ENCODE measurements around the gene ADAMTS20. TPM values are rescaled to one million over a fixed set of nuclear protein-coding genes. Genes with fewer than 3 reads are reported as not detected.

Gene ADAMTS20
- total RNA-seq, 1 donor from 2014 or later: 0.22 TPM

DNA sequence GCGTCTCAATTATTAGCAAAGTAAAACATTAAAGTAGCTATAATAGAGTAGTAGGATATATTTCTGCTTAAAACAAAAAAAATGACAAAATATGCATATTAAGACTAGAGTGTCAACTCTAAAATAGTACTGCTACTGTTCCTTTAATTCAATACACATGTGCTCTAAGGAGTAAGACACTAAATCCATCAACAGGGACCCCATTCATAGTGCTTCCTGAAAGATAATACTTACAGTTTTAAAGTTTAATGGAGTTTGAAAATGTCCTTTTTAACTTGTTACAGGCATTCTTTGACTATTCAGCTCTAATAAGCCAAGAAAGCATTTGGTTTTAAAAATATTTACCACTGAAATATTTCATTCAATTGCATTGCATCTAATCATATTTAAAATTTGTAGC, 145.2 kb downstream of the ADAMTS20 start:
- H3K9me3 Mint-ChIP-seq (ENCODE audit: low read depth): no peaks in the 10 kb centered on the region
- no peak for DNase-seq (ENCODE audit: low spot score)
- H3K27me3 Mint-ChIP-seq (ENCODE audit: low read depth): no peaks in the 10 kb centered on the region
- H3K27ac Mint-ChIP-seq (ENCODE audit: unreplicated experiment): no peak overlapping the region
- H3K36me3 Mint-ChIP-seq (ENCODE audit: low read depth): no peaks in the 10 kb centered on the region
- peaks cover 41% of the 10 kb centered on the region for H3K4me1 Mint-ChIP-seq (ENCODE audit: low read depth)
- H3K4me3 Mint-ChIP-seq (ENCODE audit: unreplicated experiment): no peak overlapping the region
- TF ChIP-seq, protein P1, sequence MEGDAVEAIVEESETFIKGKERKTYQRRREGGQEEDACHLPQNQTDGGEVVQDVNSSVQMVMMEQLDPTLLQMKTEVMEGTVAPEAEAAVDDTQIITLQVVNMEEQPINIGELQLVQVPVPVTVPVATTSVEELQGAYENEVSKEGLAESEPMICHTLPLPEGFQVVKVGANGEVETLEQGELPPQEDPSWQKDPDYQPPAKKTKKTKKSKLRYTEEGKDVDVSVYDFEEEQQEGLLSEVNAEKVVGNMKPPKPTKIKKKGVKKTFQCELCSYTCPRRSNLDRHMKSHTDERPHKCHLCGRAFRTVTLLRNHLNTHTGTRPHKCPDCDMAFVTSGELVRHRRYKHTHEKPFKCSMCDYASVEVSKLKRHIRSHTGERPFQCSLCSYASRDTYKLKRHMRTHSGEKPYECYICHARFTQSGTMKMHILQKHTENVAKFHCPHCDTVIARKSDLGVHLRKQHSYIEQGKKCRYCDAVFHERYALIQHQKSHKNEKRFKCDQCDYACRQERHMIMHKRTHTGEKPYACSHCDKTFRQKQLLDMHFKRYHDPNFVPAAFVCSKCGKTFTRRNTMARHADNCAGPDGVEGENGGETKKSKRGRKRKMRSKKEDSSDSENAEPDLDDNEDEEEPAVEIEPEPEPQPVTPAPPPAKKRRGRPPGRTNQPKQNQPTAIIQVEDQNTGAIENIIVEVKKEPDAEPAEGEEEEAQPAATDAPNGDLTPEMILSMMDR (IDR thresholded peaks at IDR 0.05): no peak

DNA sequence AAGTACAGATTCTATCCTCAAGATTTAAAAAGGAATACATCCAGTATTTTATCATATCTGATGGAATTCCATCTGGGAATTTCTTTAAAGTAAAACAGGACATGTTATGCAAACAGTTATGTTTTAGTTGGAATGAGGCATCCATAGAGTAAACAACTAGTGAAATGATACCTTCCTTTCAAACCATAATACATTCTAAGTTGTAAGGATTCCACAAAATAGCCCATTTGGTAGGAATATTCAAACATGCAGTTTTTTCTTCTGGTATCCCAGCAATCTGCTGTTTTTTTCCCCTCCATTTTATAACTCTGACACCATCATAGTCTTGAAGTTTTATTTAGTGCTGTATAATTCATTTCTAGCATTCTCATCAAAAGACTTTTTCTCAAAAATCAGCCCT, 149.6 kb downstream of the ADAMTS20 start:
- TF ChIP-seq, protein P1 (IDR thresholded peaks at IDR 0.05): no peak
- no peaks in the 10 kb centered on the region for H3K36me3 Mint-ChIP-seq (ENCODE audit: low read depth)
- no peak overlapping the region for H3K27ac Mint-ChIP-seq (ENCODE audit: unreplicated experiment)
- no peaks in the 10 kb centered on the region for H3K27me3 Mint-ChIP-seq (ENCODE audit: low read depth)
- no peak overlapping the region for H3K4me3 Mint-ChIP-seq (ENCODE audit: unreplicated experiment)
- no peak for DNase-seq (ENCODE audit: low spot score)
- H3K4me1 Mint-ChIP-seq (ENCODE audit: low read depth): peaks cover 20% of the 10 kb centered on the region
- H3K9me3 Mint-ChIP-seq (ENCODE audit: low read depth): no peaks in the 10 kb centered on the region

DNA sequence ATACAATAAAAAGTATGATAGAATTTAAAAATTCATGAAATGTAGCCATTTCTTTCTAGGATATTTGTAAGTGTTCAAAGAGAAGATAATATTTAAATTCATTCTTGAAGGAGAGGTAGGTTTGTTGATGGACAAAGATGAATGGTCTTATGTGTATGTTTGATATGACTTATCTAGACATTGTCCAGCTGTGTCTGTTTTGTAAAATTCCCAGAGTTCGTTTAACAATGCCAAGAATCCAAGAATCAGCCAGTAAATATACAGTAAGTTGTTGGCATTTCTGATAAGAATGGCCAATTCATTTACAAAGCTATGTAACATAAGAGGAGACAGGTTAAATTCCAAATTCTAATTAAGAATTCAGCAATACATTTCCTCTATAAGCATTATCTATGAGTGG, 150.9 kb downstream of the ADAMTS20 start:
- H3K27ac Mint-ChIP-seq (ENCODE audit: unreplicated experiment): no peak overlapping the region
- H3K27me3 Mint-ChIP-seq (ENCODE audit: low read depth): no peaks in the 10 kb centered on the region
- H3K4me1 Mint-ChIP-seq (ENCODE audit: low read depth): peaks cover 15% of the 10 kb centered on the region
- no peaks in the 10 kb centered on the region for H3K9me3 Mint-ChIP-seq (ENCODE audit: low read depth)
- H3K4me3 Mint-ChIP-seq (ENCODE audit: unreplicated experiment): no peak overlapping the region
- no peaks in the 10 kb centered on the region for H3K36me3 Mint-ChIP-seq (ENCODE audit: low read depth)
- no peak for DNase-seq (ENCODE audit: low spot score)
- TF ChIP-seq, protein P1 (IDR thresholded peaks at IDR 0.05): no peak

DNA sequence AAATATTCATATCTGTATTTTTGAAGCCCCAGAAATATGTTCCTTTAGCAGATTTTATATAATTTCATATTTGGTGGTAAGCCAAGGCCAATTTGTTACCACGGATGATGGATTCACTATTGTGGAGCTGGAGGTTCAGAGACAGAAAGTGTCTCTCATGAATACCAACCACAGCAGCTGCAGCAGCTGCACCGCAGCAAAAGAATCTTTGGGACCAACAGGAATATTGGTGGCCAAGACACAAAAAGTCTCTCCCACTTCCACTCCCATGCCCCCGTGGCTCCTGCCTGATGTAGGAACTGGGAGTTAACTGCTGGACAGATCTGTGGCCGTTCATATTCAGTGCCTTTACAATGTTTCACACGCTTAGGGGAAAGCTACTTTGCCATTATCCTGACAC, 155.3 kb downstream of the ADAMTS20 start:
- no peak overlapping the region for H3K27ac Mint-ChIP-seq (ENCODE audit: unreplicated experiment)
- no peaks in the 10 kb centered on the region for H3K4me1 Mint-ChIP-seq (ENCODE audit: low read depth)
- H3K27me3 Mint-ChIP-seq (ENCODE audit: low read depth): no peaks in the 10 kb centered on the region
- TF ChIP-seq, protein P1 (IDR thresholded peaks at IDR 0.05): no peak
- H3K9me3 Mint-ChIP-seq (ENCODE audit: low read depth): no peaks in the 10 kb centered on the region
- H3K4me3 Mint-ChIP-seq (ENCODE audit: unreplicated experiment): no peak overlapping the region
- DNase-seq (ENCODE audit: low spot score): no peak
- H3K36me3 Mint-ChIP-seq (ENCODE audit: low read depth): no peaks in the 10 kb centered on the region

DNA sequence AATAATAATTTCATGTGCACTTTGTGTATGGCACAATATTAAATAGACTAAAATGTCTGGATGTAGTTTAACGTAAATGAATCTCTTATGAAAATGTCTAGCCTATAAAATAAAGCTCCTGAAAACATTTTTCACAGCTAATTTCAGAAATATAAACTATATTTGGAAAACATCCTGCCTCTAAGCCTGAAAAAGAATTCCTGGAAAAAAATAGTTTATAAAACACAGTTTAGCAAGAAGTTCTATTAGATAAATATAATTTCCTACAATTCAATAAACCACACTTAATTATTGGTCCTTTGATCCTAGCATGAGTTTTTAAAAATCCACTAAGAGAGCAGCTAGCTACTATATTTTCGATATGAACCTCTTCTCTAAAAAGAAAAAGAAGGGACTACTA, 159.9 kb downstream of the ADAMTS20 start:
- DNase-seq (ENCODE audit: low spot score): no peak
- H3K4me1 Mint-ChIP-seq (ENCODE audit: low read depth): peaks cover 6% of the 10 kb centered on the region

More for the DNA sequence above, 159.9 kb downstream of the ADAMTS20 start:
- no peak overlapping the region for H3K4me3 Mint-ChIP-seq (ENCODE audit: unreplicated experiment)
- H3K9me3 Mint-ChIP-seq (ENCODE audit: low read depth): peaks cover 5% of the 10 kb centered on the region
- TF ChIP-seq, protein P1 (IDR thresholded peaks at IDR 0.05): no peak
- H3K36me3 Mint-ChIP-seq (ENCODE audit: low read depth): no peaks in the 10 kb centered on the region
- no peak overlapping the region for H3K27ac Mint-ChIP-seq (ENCODE audit: unreplicated experiment)
- H3K27me3 Mint-ChIP-seq (ENCODE audit: low read depth): no peaks in the 10 kb centered on the region
